GM12875 (cell line): ENCODE measurements around the gene MTRF1L.
"Not testable (repeated sequence)": the region's sequence is repeated elsewhere in the genome, so short reads cannot be mapped to it uniquely, and the experiment has no call there.

Experiments used
- H3K4me3 ChIP-seq: one replicate; pipeline ENCODE4 v1.5.1; 2011; ENCODE audit warnings: low read depth, low read length, control low read depth
- TF ChIP-seq, protein P1 (sequence below): IDR thresholded peaks from 2 replicates; pipeline ENCODE4 v1.5.1; 2011; ENCODE audit warnings: low read depth, mild to moderate bottlenecking, control low read depth, inconsistent platforms, low read length, moderate library complexity, borderline replicate concordance; ENCODE audit not compliant: insufficient read depth

MTRF1L gene

DNA sequence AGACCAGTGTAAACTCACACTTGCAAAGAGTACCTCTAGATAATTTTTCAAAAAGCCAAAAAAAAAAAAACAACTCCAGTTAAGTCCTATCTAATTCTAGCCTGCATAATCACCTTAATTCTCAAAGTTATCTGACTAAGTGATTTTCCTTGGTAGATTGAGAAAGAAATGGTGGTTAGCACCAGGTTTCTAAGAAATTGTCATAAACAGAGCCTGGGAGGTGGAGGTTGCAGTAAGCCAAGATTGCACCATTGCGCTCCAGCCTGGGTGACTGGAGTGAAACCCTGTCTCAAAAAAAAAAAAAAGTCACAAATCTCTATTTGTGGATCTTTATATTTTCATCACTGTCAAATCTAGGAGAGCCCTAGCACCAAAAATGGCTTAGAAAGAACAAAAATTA, 28.6 kb downstream of the MTRF1L start:
- TF ChIP-seq, protein P1, sequence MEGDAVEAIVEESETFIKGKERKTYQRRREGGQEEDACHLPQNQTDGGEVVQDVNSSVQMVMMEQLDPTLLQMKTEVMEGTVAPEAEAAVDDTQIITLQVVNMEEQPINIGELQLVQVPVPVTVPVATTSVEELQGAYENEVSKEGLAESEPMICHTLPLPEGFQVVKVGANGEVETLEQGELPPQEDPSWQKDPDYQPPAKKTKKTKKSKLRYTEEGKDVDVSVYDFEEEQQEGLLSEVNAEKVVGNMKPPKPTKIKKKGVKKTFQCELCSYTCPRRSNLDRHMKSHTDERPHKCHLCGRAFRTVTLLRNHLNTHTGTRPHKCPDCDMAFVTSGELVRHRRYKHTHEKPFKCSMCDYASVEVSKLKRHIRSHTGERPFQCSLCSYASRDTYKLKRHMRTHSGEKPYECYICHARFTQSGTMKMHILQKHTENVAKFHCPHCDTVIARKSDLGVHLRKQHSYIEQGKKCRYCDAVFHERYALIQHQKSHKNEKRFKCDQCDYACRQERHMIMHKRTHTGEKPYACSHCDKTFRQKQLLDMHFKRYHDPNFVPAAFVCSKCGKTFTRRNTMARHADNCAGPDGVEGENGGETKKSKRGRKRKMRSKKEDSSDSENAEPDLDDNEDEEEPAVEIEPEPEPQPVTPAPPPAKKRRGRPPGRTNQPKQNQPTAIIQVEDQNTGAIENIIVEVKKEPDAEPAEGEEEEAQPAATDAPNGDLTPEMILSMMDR: no peak
- no peak overlapping the region for H3K4me3 ChIP-seq

DNA sequence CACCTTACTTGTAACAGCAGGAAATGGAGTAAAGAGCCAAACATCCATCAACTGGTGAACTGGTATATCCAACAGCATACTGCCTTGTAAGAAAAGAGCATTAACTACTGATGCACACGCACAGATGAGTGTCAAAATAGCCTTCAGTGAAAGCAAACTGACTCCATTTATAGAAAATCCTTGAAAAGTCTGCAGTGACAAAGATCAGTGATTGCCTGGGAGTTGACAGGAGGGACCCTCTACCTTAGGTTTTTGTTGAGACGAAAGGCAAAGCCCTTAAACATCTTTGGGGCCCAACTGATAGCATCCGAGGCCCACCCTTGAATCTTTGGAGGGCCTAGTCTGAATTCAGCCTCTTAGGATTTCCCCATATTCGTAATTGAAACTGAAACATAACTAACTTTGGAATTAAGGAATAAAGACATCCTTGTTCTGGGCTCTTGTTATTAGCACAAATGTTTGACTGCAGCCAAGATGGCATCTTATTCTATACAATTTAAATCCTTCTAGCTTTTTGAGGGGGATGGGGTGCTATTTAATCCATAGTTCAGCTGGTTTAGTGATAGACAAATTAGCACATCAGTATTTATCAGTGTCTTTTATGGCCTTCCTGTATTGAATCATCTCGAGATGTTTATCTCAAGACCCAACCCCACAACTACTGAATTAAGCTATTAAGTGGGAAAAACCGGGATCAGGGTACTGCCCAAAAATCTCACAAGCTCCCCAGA, 32.7 kb downstream of the MTRF1L start:
- TF ChIP-seq, protein P1: no peak

DNA sequence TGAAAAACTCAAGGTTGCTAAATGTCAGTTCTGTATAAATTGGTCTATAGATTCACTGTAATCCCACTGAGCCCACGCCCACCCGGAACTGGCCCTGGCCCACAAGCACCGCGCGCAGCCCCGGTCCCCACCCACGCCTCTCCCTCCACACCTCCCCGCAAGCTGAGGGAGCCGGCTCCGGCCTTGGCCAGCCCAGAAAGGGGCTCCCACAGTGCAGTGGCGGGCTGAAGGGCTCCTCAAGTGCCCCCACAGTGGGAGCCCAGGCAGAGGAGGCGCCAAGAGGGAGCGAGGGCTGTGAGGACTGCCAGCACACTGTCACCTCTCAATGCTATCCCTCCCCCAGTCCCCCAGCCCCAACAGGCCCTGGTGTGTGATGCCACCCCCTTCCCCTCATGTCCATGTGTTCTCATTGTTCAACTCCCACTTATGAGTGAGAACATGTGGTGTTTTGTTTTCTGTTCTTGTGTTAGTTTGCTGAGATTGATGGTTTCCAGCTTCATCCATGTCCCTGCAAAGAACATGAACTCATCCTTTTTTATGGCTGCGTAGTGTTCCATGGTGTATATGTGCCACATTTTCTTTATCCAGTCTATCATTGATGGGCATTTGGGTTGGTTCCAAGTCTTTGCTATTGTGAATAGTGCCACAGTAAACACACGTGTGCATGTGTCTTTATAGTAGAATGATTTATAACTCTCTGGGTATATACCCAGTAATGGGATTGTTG, 36.2 kb downstream of the MTRF1L start:
- H3K4me3 ChIP-seq: not testable (repeated sequence)

More for the DNA sequence above, 32.7 kb downstream of the MTRF1L start:
- no peak overlapping the region for H3K4me3 ChIP-seq

DNA sequence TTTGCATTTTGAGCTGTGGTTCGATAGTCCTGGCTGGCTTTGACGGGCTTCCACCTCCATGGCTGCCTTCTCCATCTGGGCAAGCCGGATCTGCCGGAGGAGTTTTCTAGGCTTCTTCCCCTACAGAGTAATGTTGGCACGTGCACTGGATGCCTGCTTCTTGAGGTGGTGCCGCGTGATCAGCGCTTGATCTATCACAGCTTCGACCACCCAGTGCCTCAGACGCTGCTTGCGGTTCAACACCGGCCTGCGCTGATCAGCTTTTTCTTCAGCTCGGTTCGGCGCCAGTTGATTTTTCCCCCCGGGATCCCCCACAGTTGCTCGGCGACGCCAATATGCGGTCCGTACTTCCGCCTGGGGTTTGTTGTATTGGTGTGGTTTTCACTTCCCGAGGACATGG, 43.2 kb downstream of the MTRF1L start:
- TF ChIP-seq, protein P1: no peak
- H3K4me3 ChIP-seq: no peak overlapping the region

DNA sequence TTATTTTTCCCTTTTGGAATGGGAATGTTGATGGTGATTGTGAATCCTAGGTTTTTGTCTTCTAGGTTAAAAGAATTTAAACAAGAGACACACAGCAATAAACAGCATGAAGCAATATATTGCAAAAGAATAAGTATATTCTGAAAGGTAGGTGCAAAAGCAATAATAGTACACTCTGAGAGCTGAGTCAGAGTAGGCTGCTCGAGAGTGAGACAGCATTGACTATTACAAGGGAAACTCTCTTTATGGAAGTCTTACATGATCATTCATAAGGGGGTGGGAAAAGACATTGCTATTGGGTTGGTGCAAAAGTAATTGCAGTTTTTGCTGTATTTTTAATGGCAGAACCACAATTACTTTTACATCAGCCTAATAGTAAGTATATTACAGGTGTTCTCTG, 44.7 kb downstream of the MTRF1L start:
- H3K4me3 ChIP-seq: no peak overlapping the region
- TF ChIP-seq, protein P1: no peak

DNA sequence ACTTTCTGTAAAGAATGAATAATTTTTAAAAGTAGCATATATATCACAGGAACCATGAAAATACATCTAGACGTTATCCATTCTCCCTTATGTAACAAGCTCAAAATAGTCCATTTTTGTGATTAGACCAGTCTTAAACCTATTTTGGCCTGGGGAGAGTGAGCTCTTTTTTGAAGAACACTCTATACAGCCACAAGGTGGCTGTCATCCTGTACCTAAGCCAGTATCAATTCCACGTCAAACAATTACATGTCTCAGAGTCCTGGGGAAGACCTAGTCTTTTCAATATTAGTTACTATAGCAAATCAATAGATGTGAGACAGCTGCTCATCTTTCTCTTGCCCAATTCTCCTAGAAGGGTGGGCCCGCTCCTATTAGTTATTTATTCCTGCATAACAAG, 48.1 kb downstream of the MTRF1L start:
- TF ChIP-seq, protein P1: no peak
- no peak overlapping the region for H3K4me3 ChIP-seq

DNA sequence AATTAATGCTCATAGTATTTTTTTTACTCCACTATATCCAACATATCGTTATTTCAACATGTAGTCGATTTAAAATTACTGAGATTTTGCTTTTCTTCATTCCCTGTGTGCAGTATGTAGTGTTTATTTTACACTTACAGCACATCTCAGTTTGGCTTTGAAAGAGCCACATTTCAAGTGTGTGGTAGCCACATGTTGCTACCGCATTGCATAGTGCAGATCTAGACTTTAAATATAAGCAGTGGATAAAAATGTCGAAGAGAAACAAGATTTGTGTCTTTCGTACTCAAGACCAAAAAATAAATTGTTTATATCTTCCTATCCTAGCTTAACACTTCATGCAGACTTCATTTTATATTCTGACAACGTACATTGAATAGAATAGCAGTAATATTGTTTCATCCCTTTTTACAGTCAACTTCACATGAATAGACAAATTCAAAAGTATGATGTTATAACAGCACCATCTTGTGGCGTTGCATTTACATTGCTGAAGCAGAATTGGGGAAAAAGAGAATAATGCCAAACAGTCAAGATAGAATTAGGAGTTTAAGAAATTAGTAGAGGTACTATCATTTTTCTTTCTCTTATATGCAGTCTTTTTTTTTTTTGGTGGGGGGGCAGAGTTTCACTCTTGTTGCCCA, 49.5 kb downstream of the MTRF1L start:
- no peak overlapping the region for H3K4me3 ChIP-seq
- TF ChIP-seq, protein P1: peak; percentile 22; the same call in 1 of the 2 replicates
